GM21423 (cell line): Measurements from ENCODE around the gene CEACAM18.
"Not testable (repeated sequence)": the region's sequence is repeated elsewhere in the genome, so short reads cannot be mapped to it uniquely, and the experiment has no call there.

Experiments used
- ATAC-seq: cut with Tn5 transposase; IDR thresholded peaks from one replicate; pipeline ENCODE4 v1.9.1; 2021; ENCODE audit warnings: mild to moderate bottlenecking, moderate library complexity; ENCODE audit not compliant: unreplicated experiment

The CEACAM18 gene

DNA sequence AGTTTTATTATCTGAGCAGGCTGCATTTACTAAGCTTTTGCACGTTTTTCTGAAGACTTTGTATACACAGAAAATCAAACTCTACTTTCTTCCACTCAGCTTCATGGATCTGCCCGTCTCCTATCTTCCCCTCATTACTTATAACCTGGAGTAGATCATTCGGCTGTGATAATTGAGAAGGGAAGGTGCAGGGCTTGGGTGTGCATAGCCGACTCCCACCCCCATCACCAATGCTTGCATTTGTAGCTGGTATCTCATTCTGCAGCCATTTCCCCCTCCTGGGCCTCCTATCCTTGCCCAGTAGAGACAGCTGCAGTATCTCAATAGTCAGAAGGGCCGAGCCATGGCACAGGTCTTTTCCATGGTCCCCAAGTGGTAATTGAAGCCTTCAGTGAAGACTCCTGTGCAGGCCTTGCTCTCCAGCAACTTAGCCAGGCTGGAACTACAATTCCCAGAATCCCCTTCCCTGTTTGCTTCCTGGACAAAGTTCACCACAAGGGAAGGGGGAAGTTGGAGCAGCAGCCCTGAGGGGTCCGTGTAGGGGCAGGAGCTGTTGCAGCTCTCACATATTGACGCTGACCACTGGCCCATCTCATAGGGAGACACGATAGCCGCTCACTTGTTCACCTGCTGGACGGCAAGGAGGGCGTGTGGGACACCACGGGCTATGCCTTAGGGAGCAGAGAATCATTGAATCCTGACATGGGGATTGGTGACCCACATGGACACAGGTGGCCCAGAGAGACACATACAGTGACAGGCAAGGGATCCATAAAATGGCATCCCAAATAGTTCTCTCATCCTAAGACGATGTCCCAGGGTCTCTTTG lies 18.0 kb upstream of the CEACAM18 start:
- no peak for ATAC-seq

DNA sequence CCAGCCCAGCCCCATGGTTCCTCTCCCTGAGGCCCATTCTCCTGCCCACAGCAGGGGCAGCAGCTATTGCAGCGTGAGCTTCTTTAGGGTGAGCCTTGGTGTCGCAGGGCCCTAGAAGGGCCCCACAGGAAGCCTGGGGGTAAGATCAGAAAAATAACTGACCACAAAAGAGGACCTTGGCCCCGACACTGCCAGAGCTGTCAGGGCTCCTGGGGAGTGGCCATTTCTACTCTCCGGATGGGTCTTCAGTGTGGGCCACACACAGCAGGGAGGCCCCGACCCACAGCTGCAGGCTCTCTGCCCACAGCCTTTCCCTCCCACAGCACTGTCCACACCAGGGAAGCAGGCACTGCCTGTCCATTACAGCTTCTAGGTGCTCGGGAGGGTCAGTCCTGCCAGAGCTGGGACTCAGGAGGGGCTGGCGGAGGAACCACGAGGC lies 16.6 kb upstream of the CEACAM18 start:
- no peak for ATAC-seq

DNA sequence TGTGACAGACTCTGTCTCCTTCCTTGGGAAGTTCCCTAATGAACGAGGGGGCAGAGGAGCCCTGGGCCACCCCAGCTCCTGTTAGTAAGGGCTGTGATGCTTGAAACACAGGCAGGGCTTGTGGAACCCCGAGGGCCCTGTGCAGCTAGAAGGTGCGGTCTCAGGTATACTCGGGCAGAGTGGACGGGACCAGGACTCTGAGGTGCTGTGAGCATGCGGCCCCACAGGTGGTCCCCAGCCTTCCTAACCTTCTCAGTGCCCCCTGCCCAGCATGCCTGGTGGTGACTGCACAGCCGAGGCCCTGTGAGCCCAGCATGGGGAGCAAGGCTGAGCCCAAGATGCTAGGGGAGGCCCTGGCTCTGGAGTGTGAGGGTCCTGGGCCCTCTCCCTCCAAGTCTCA lies 16.1 kb upstream of the CEACAM18 start:
- no peak for ATAC-seq

DNA sequence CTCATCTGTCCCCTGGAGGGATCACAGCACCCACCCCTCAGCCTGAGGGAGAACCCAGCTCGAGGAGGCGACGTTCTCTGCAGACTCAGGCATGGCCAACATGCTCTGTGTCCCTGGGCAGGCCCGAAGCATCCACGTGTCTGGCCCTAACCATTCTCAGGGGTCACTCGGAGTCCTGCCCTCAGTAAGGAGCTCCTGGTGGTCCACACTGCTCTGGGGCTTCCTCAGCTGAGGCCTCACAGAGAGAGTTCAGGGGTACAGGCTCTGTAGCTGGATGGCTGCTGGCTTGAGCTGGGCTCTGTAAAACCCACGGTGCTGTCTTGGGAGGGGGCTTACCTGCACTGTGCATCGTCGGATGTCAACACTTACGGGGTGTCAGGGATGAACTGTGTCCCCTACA lies 15.7 kb upstream of the CEACAM18 start:
- ATAC-seq, result no peak

DNA sequence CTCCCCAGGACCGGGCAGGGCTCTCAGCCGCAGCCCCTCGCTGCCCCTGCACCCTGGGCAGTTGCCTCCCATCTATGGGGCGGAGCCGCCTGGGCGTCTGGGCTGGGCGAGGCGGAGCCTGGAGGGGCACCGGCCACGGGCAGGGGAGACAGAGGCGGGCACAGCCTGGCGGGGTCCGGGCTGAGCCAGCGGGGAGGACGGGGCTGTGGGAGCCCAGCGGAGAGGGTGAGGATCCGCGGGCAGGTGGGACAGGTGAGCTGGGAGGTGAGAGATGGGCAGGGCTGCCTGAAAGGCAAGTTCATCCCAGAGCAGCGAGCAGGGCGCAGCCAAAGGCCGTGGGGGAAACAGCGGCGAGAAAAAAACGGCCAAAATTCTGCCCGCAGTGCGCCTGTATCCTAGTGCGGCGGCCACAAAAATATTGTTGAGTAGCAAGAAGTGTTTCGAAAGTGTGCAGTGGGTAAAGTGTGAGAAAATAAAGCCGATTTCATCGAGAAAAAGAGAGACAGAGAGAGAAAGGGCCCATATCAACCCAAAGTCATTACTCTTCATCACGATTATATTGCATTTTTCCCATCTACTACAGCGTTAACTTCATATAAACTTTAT lies 14.3 kb upstream of the CEACAM18 start:
- ATAC-seq, result not testable (repeated sequence)

DNA sequence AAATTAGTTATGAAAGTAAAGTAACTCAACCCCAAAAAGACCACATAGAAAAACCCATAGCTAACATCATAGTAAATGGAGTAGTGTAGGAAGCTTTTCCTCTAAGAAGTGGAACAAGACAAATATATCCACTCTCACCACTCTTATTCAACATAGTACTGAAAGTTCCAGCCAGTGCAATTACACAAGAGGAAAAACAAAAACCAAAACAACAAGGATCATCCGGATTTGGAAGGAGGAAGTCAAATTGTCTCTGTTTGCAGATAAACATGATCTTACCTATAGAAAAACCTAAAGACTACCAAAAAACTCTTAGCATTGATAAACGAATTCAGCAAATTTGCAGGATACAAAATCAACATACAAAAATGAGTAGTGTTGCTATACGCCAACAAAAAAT lies 11.6 kb upstream of the CEACAM18 start:
- no peak for ATAC-seq

DNA sequence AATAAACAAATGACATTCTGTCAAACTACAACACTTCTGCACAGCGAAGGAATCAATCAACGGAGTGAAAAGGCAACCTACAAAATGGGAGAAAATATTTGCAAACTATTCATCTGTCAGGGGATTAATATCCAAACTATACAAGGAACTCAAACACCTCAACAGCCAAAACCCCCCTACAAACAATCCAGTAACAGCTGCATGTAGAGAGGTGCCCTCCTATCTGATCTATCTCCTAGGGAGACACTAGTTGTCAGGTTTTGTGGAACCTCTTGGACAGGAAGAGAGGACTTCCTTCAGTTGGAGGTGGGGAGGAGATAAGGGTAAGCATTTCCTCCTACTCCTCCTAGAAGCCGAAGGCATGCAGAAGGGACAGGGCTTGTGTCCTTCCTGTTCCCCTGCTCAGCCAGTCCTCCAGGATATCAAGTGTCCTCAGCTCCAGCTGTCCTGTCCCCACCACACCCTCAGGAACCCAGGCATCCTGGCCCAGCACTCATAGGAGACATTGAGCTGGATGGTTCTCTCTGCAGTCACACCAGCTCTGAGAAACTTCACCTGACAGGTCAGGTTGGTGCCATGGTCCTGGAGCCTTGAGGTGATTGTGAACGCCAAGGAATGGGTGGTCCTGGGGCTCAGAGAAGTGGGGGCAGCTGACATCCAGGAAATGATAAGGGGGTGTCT lies 10.3 kb upstream of the CEACAM18 start:
- no peak for ATAC-seq

DNA sequence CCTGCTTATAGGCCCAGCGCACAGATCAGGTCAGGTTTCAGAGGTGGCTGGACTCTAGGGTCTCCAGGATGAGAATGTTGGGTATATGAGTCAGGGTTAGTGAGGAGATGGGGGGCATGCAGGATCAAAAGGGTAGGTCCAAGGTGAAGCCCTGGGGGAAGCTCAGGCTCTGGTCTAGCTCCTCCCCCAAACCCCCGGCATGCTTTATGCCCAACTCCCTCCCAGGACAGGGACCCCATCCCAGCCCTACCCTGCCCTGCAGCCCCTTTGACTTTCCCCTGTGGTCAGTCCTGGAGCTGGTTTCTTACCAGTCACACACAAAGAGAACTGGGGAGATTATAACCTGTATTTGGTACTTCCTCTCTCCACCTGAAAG lies 9.8 kb upstream of the CEACAM18 start:
- ATAC-seq, result no peak

DNA sequence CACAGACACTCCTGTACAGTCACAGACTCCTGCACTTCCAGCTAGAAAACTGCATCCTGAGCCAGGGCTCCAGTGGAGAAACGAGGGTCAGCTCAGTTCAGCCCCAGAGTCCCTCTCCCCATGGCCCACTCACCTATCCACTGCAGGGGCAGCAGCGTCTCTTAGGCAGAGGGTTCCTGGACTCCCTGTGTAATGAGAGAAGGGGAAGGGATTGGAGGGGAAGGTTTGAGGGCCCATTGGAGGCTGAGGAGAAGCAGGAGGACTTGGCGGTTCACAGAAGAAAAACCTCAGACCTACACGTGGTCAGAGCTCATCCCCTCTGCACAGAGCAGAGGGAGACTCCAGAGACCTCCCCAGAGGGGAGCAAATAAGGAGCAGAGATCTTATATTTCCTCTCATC lies 9.2 kb upstream of the CEACAM18 start:
- ATAC-seq, result no peak

DNA sequence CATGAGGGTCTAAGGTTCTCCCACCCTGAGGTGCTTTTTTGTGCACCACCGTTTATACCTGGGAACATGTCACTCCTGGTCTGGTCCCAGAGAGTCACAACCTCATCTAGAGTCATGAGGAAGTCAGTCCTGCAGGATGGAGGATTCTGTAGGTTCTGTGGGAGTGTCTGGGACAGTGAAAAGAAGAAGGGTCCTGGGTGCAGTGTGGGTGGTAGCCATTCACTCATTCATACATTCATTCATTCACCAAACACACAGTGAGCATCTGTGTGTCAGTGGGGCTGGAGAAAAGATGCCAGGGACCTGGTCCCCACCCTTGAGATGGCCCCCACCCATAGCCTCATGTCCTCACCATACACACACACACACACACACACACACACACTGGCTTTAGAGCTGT lies 8.7 kb upstream of the CEACAM18 start:
- no peak for ATAC-seq

DNA sequence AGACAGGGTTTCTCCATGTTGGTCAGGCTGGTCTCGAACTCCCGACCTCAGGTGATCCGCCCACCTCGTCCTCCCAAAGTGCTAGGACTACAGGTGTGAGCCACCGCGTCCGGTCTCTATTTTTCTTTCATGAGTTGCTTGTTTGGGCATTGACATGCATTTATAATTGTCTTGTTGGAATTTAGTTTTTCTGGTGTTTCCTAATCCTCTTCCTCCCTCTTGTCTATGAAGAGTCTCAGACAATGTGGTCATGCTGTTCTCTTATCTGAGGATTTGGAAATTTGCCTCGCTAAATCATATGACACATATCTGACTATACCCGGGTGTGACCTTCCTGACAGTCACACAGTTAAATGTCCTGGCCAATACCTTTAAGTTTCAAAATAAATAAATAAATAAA lies 7.4 kb upstream of the CEACAM18 start:
- ATAC-seq, result no peak

DNA sequence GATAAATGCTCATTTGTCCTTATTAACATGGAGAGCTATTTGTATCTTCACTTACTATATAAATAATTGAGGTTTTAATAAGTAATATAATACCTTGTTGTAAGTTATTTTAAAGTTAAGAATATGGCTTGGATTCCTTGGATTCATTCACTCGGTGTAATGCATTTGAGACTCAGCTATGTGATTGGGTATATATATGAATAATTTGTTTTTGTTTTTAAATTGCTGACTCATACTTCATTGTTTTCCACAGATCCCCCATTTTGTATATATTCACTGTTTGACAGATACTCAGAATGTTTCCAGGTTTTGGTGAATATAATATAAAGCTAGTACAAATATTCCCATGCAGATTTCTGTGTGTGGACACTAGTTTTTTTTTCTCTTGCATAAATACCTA lies 6.8 kb upstream of the CEACAM18 start:
- ATAC-seq, result no peak

DNA sequence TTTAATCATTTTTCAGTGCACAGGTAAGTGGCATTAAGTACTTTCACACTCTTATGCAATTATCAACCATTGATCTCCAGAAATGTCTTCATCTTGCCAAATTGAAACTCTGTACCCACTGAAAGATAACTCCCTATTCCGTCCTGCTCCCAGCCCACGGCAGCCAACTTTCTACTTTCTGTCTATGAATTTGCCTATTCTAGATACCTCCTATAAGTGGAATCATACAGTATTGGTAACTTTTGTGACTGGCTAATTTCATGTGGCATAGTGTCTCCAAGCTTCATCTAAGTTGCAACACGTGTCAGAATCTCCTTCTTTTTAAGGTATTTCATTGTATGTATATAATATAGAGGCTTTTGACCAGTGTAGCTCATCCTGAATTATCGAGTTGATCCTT lies 5.7 kb upstream of the CEACAM18 start:
- no peak for ATAC-seq

DNA sequence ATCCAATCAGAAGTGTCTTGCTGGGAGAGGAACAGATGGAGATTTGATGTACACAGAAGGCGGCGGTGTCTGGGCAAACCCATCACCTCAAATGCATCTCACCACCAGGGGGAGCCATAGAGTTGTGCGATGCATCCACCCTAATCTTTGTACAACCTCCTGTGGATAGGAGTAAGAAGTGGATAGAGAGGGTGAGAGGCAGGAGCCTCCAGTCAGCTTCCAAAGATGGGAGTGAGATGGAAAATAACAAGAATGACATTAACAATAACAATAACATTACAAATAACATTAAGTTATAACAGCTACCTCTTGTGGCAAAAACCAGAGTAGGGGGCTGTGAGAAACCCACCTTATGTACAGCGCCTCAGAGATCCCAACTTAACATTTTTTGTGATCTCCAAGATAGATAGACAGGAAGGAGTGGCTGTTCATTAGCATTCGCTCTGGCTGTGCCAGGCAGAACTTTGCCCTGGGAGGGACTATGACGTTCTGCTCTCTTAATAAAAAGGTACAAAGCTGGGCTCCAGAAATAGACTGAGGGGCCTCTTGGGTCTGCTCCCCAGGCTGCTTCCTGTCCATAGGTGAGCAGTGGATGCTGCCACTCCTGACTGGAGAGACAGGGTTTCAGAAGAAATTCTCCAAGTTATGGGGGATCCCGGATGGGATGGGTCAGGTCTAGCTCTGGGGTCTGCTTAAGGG lies 5.2 kb upstream of the CEACAM18 start:
- no peak for ATAC-seq

DNA sequence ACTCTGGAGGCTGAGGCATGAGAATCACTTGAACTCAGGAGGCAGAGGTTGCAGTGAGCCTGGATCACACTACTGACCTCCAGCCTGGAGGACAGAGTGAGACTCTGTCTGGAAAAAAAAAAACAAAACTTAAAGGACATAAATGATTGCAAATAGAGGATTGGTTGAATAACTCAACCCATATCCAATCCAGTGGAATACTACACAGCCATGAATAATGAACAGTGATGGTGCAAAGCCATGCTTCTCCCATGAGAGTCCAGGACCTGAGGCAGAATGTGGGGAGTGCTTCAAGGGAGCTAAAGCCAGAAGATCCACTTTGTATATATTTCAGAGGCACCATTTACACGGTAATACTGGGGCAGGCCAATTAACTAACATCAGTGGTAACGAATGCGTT lies 2.2 kb upstream of the CEACAM18 start:
- no peak for ATAC-seq

DNA sequence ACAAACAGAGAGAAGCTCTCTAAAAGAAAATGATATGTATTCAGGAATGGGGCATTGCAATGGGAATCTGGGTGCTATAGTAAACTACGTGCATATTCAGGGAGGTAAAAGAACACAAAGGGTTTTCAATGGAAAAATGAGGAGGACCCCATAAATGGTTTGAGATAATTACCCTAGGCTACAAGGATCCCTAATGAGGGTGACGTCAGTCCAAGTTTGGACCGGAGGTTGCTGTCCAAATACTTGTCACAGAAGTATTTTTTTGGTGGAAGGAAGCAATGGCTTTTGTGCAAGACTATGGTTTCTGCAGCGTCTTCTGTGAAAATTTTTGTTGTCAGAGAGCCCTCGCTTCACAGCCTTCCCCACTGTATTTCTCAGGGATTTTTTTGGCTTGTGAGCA lies 995 bp upstream of the CEACAM18 start:
- no peak for ATAC-seq

DNA sequence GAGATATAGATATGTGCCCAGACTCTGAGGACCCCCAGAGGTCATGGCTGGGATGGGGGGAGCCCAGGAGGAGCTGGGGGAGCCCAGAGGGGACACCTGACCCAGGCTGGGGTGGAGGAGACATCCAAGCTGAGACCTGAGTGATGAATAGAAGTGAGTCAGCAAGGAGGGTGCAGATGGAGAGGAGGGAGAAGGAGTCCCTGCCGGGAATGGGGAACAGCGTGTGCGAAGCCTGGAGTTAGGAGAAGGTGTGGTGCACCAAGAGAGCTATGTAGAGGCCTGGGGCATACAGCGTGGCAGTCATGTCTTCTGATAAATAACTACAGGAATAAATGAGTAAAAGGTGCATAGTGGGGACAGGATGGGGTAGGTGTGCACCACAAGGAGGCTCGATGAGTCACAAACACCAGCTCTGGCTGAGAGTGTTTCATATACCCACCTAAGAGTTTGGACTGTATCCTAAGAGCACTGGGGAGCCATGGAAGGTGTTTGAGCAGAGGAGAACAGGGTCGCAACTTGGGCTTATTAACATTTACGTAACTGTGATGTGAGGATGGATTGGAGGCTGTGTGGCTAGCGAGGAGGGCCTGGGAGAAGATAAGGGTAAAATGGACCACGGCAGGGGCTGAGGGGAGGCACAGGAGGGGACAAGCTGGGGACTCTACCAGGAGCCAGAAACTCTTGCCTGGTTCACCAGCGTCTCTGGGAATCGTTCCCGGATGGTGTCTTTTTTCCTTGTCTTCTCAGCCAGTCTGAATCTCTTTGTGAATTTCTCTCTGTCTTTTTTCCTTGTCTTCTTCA lies 1.4 kb downstream of the CEACAM18 start:
- ATAC-seq, result no peak

DNA sequence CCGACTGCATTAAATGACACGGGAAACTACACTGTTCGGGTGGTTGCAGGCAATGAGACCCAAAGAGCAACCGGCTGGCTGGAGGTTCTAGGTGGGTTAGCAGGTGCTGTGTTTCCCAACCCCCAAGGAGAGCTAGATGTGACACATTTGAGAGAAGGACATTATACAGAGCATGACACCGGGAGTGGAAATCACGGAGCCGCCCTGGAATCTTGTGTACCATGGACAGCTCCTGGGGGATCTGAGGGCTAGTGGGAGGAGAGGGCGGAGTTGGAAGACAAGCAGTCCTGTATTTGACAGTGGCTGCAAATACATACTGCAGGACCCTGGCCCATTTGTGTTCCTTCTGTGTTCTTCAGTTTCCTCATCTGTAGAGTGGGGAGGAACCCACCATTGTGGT lies 2.3 kb downstream of the CEACAM18 start:
- ATAC-seq, result no peak

DNA sequence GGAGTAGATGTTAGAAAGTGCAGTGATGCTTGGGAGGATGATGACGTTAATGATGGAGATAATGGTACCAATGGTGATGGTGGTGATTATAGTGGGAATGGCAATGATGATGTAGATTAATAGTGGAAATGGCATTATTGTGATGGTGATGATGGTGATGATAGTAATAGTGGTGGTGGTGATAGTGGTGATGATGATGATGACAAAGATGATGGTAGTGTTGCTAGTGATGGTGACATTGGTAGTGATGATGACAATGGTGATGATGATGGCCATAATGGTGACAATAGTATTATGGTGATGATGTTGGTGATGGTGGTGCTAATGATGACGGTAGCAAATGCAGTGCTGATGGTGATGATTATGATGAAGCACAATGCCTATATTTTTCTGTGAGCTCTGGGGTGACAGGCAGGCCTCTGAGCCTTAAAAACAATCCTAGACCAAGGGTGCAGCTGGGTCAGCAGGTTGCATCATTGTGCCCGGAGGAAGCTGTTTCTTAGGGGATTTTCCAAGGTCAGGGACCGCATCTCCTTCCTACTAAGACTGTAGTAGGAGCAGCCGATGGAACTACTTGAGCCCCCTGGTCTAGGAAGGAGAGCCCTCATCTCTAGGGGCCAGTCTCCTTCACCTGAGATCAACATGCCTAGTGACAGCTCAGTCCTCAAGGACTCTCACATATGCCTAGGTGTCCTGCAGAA lies 7.8 kb downstream of the CEACAM18 start:
- no peak for ATAC-seq

DNA sequence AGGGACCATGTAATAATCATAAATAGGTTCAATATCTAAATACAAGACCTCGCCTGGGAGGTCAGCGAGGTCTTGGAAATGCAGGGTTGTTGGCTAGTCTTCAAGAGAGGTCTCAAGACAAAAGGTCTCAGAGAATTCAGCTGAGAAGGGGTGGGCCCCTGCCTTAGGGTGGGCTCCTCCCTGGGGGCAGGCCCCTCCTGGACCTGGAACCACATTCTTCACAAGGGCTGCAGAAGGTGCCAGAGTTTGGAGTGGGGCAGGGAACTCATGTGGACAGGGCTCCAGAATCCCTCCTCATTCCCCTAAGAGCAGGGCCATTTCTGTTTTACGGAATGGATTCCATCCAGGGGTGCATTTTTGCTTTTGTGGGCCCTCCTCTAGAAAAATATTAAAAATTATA lies 10.2 kb downstream of the CEACAM18 start:
- no peak for ATAC-seq
